Stomach smooth muscle (tissue), 2 donors: ENCODE results near the gene ACOX1.

ENCODE experiments used
- H3K27ac ChIP-seq: one replicate; pipeline ENCODE4 v1.7.0; 2013; ENCODE audit warnings: mild to moderate bottlenecking, low read length, inconsistent platforms
- H3K27me3 ChIP-seq, 2 donors: one replicate each; pipeline ENCODE4 v1.7.0; 2013; ENCODE audit warnings: low read length in 2 of 2; ENCODE audit not compliant: insufficient read depth in 2 of 2, control insufficient read depth in 1 of 2
- H3K36me3 ChIP-seq, 2 donors: one replicate each; pipeline ENCODE4 v1.7.0; 2013; ENCODE audit warnings: low read length in 2 of 2; ENCODE audit not compliant: control insufficient read depth in 2 of 2, insufficient read depth in 2 of 2
- H3K4me1 ChIP-seq: one replicate; pipeline ENCODE4 v1.7.0; 2013; ENCODE audit warnings: low read length; ENCODE audit not compliant: control insufficient read depth, insufficient read depth
- H3K4me3 ChIP-seq, 2 donors: one replicate each; pipeline ENCODE4 v1.7.0; 2013; ENCODE audit warnings: low read length in 2 of 2
- H3K9ac ChIP-seq, 2 donors: one replicate each; pipeline ENCODE4 v1.7.0; 2013; ENCODE audit warnings: low read length in 2 of 2, mild to moderate bottlenecking in 1 of 2
- H3K9me3 ChIP-seq, 2 donors: one replicate each; pipeline ENCODE4 v1.7.0; 2013; ENCODE audit warnings: low read length in 2 of 2; ENCODE audit not compliant: control insufficient read depth in 2 of 2
- donor health status: healthy.
- donor health status: Pancreatic carcinoma.

Gene ACOX1

GRCh38 chr17:75927286-75927922 is 51.6 kb downstream of the ACOX1 start:
- Histone ChIP-seq H3K9me3 (no peaks in the 10 kb centered on the region), H3K36me3 (peaks cover 4 to 13% of the 10 kb centered on the region in 2 donors), H3K27me3 (no peaks in the 10 kb centered on the region), H3K9ac (no peak overlapping the region), H3K4me1 (no peaks in the 10 kb centered on the region), H3K27ac (no peak overlapping the region), H3K4me3 (no peak overlapping the region)

GRCh38 chr17:75926456-75926855 is 52.5 kb downstream of the ACOX1 start:
- Histone ChIP-seq H3K36me3 (peaks cover 4 to 13% of the 10 kb centered on the region in 2 donors), H3K9me3 (no peaks in the 10 kb centered on the region), H3K4me3 (no peak overlapping the region), H3K27ac (no peak overlapping the region), H3K4me1 (no peaks in the 10 kb centered on the region), H3K9ac (no peak overlapping the region), H3K27me3 (no peaks in the 10 kb centered on the region)

GRCh38 chr17:75925912-75926311 is 53.1 kb downstream of the ACOX1 start:
- H3K4me1 ChIP-seq: no peaks in the 10 kb centered on the region
- H3K27ac ChIP-seq: no peak overlapping the region
- no peak overlapping the region for H3K4me3 ChIP-seq
- no peaks in the 10 kb centered on the region for H3K27me3 ChIP-seq
- H3K9ac ChIP-seq: no peak overlapping the region
- H3K9me3 ChIP-seq: no peaks in the 10 kb centered on the region
- H3K36me3 ChIP-seq: peaks cover 4 to 13% of the 10 kb centered on the region in 2 donors

- Histone ChIP-seq H3K36me3 (peaks cover 4 to 13% of the 10 kb centered on the region in 2 donors), H3K4me1 (no peaks in the 10 kb centered on the region), H3K9me3 (no peaks in the 10 kb centered on the region), H3K27ac (no peak overlapping the region), H3K9ac (no peak overlapping the region), H3K27me3 (no peaks in the 10 kb centered on the region), H3K4me3 (no peak overlapping the region)
These were observed 53.9 kb downstream of the ACOX1 start for GRCh38 chr17:75925103-75925502.

- Histone ChIP-seq H3K36me3 (peaks cover 4 to 13% of the 10 kb centered on the region in 2 donors), H3K9me3 (no peaks in the 10 kb centered on the region), H3K27ac (no peak overlapping the region), H3K9ac (no peak overlapping the region), H3K27me3 (no peaks in the 10 kb centered on the region), H3K4me3 (no peak overlapping the region), H3K4me1 (no peaks in the 10 kb centered on the region)
These were observed 55.7 kb downstream of the ACOX1 start for GRCh38 chr17:75922963-75923874.

GRCh38 chr17:75922173-75922961 is 56.6 kb downstream of the ACOX1 start:
- no peaks in the 10 kb centered on the region for H3K9me3 ChIP-seq
- H3K36me3 ChIP-seq: peaks cover 4 to 11% of the 10 kb centered on the region in 2 donors
- H3K4me3 ChIP-seq: no peak overlapping the region
- no peak overlapping the region for H3K9ac ChIP-seq
- H3K27me3 ChIP-seq: no peaks in the 10 kb centered on the region
- H3K4me1 ChIP-seq: no peaks in the 10 kb centered on the region
- no peak overlapping the region for H3K27ac ChIP-seq

GRCh38 chr17:75921596-75921995 is 57.4 kb downstream of the ACOX1 start:
- Histone ChIP-seq H3K9ac (no peak overlapping the region), H3K27ac (no peak overlapping the region), H3K4me1 (no peaks in the 10 kb centered on the region), H3K27me3 (no peaks in the 10 kb centered on the region), H3K36me3 (peaks cover 4 to 9% of the 10 kb centered on the region in 2 donors), H3K4me3 (no peak overlapping the region), H3K9me3 (no peaks in the 10 kb centered on the region)

- H3K9me3 ChIP-seq: no peaks in the 10 kb centered on the region
- no peaks in the 10 kb centered on the region for H3K27me3 ChIP-seq
- no peak overlapping the region for H3K9ac ChIP-seq
- H3K27ac ChIP-seq: no peak overlapping the region
- H3K4me3 ChIP-seq: no peak overlapping the region
- peaks cover 4 to 7% of the 10 kb centered on the region in 2 donors for H3K36me3 ChIP-seq
- no peaks in the 10 kb centered on the region for H3K4me1 ChIP-seq
These were observed 58.9 kb downstream of the ACOX1 start for GRCh38 chr17:75920045-75920560.

GRCh38 chr17:75919611-75920010 is 59.4 kb downstream of the ACOX1 start:
- H3K9ac ChIP-seq: no peak overlapping the region
- no peaks in the 10 kb centered on the region for H3K4me1 ChIP-seq
- H3K27ac ChIP-seq: no peak overlapping the region
- no peaks in the 10 kb centered on the region for H3K27me3 ChIP-seq
- H3K4me3 ChIP-seq: no peak overlapping the region
- H3K36me3 ChIP-seq: peaks cover 4 to 7% of the 10 kb centered on the region in 2 donors
- H3K9me3 ChIP-seq: no peaks in the 10 kb centered on the region

- H3K4me3 ChIP-seq: no peak overlapping the region
- no peak overlapping the region for H3K27ac ChIP-seq
- H3K9ac ChIP-seq: no peak overlapping the region
- no peaks in the 10 kb centered on the region for H3K27me3 ChIP-seq
- no peaks in the 10 kb centered on the region for H3K9me3 ChIP-seq
- peaks cover 1 to 8% of the 10 kb centered on the region in 2 donors for H3K36me3 ChIP-seq
- no peaks in the 10 kb centered on the region for H3K4me1 ChIP-seq
These were observed 61.0 kb downstream of the ACOX1 start for GRCh38 chr17:75917917-75918445.
